Esophagus (tissue), 2 donors: Measurements from ENCODE around the gene NOVA2. TPM values are rescaled to one million over a fixed set of nuclear protein-coding genes. Genes with fewer than 3 reads are reported as not detected.

ENCODE experiments used
- H3K27ac ChIP-seq, 2 donors: one replicate each; pipeline ENCODE4 v1.5.1; 2013; ENCODE audit warnings: low read depth in 2 of 2, mild to moderate bottlenecking in 2 of 2, inconsistent platforms in 1 of 2, low read length in 1 of 2, moderate library complexity in 1 of 2
- H3K27me3 ChIP-seq, 2 donors: one replicate each; pipeline ENCODE4 v1.6.1; 2013; ENCODE audit warnings: low read length in 2 of 2, control low read depth in 1 of 2, mild to moderate bottlenecking in 1 of 2; ENCODE audit not compliant: insufficient read depth in 2 of 2, control insufficient read depth in 1 of 2
- H3K36me3 ChIP-seq, 2 donors: one replicate each; pipeline ENCODE4 v1.6.1; 2013; ENCODE audit warnings: low read length in 1 of 2; ENCODE audit not compliant: control insufficient read depth in 2 of 2, insufficient read depth in 2 of 2
- H3K4me1 ChIP-seq, 2 donors: one replicate each; pipeline ENCODE4 v1.6.1; 2013; ENCODE audit warnings: low read length in 1 of 2; ENCODE audit not compliant: control insufficient read depth in 2 of 2, insufficient read depth in 2 of 2
- H3K4me3 ChIP-seq, 2 donors: one replicate each; pipeline ENCODE4 v1.5.1; 2013; ENCODE audit warnings: low read length in 2 of 2, mild to moderate bottlenecking in 2 of 2, low read depth in 1 of 2, moderate library complexity in 1 of 2
- H3K9me3 ChIP-seq, 2 donors: one replicate each; pipeline ENCODE4 v1.6.1; 2013; ENCODE audit warnings: mild to moderate bottlenecking in 2 of 2, low read depth in 1 of 2, low read length in 1 of 2, moderate library complexity in 1 of 2; ENCODE audit not compliant: control insufficient read depth in 2 of 2, insufficient read depth in 1 of 2
- WGBS, 2 donors: extraction: QIAGEN DNeasy Blood & Tissue Kit; methylation state at CpG; one replicate each; pipeline ENCODE4 v1.1.7; 2013; 5-methylcytosine and 5-hydroxymethylcytosine counted together
- polyA plus RNA-seq, 2 donors: library from polyadenylated mRNA; stranded (reverse); fragments of 200-250 nt; gene quantifications; one replicate each; pipeline ENCODE4 v1.2.3, GENCODE V29; 2013
- donor health status: healthy with polysubstance abuse.
- donor health status: Bipolar disorder and iron deficiency.

The NOVA2 gene
- polyA plus RNA-seq, 2 donors = 0.31 to 1.0 TPM

GRCh38 chr19:46002678-46003275, 29.1 kb upstream of the NOVA2 start:
- no peak overlapping the region for H3K4me3 ChIP-seq
- H3K27me3 ChIP-seq = no peaks in the 10 kb centered on the region
- WGBS, 2 donors = 96 to 98% methylated on average over 15 of the region's 15 CpGs
- peaks cover 4 to 9% of the 10 kb centered on the region in 2 donors for H3K4me1 ChIP-seq
- no peak overlapping the region for H3K27ac ChIP-seq
- H3K36me3 ChIP-seq = peaks cover 0 to 8% of the 10 kb centered on the region in 2 donors
- no peaks in the 10 kb centered on the region for H3K9me3 ChIP-seq

GRCh38 chr19:46000491-46001246, 27.0 kb upstream of the NOVA2 start:
- Histone ChIP-seq H3K9me3 (no peaks in the 10 kb centered on the region), H3K27ac (no peak overlapping the region), H3K27me3 (no peaks in the 10 kb centered on the region), H3K4me3 (no peak overlapping the region), H3K36me3 (peaks cover 0 to 5% of the 10 kb centered on the region in 2 donors), H3K4me1 (peaks cover 4 to 9% of the 10 kb centered on the region in 2 donors)
- 6 to 8% methylated on average over 33 to 34 of the region's 34 CpGs for WGBS, 2 donors

GRCh38 chr19:45999653-46000121, 26.0 kb upstream of the NOVA2 start:
- no peaks in the 10 kb centered on the region for H3K9me3 ChIP-seq
- H3K4me1 ChIP-seq = peaks cover 4 to 9% of the 10 kb centered on the region in 2 donors
- peaks cover 0 to 5% of the 10 kb centered on the region in 2 donors for H3K36me3 ChIP-seq
- H3K27ac ChIP-seq = no peak overlapping the region
- no peaks in the 10 kb centered on the region for H3K27me3 ChIP-seq
- WGBS, 2 donors = 23 to 30% methylated on average over 14 of the region's 14 CpGs
- H3K4me3 ChIP-seq = no peak overlapping the region

GRCh38 chr19:45998834-45999233, 25.2 kb upstream of the NOVA2 start:
- H3K4me3 ChIP-seq = no peak overlapping the region
- no peaks in the 10 kb centered on the region for H3K9me3 ChIP-seq
- no peaks in the 10 kb centered on the region for H3K27me3 ChIP-seq
- peaks cover 0 to 5% of the 10 kb centered on the region in 2 donors for H3K36me3 ChIP-seq
- H3K4me1 ChIP-seq = peaks cover 4 to 9% of the 10 kb centered on the region in 2 donors
- 91 to 92% methylated on average over 4 of the region's 4 CpGs for WGBS, 2 donors
- no peak overlapping the region for H3K27ac ChIP-seq

- Histone ChIP-seq H3K9me3 (no peaks in the 10 kb centered on the region), H3K4me1 (peaks cover 4 to 9% of the 10 kb centered on the region in 2 donors), H3K27me3 (no peaks in the 10 kb centered on the region), H3K27ac (no peak overlapping the region), H3K36me3 (peaks cover 0 to 5% of the 10 kb centered on the region in 2 donors), H3K4me3 (no peak overlapping the region)
- WGBS, 2 donors = 82 to 88% methylated on average over 8 of the region's 8 CpGs
Measured at GRCh38 chr19:45996933-45997332, 23.3 kb upstream of the NOVA2 start.

- Histone ChIP-seq H3K4me1 (peaks cover 2 to 9% of the 10 kb centered on the region in 2 donors), H3K36me3 (peaks cover 0 to 5% of the 10 kb centered on the region in 2 donors), H3K4me3 (peak overlapping the region; percentile 77 to 83), H3K9me3 (no peaks in the 10 kb centered on the region), H3K27me3 (no peaks in the 10 kb centered on the region), H3K27ac (peak overlapping the region; percentile 42 to 83)
- 12 to 15% methylated on average over 13 of the region's 13 CpGs for WGBS, 2 donors
Measured at GRCh38 chr19:45995715-45996385, 22.2 kb upstream of the NOVA2 start.

GRCh38 chr19:45994998-45995714, 21.5 kb upstream of the NOVA2 start, which contains the start of gene CCDC61:
TSS of gene CCDC61 (plus strand) at chr19:45995467. CDS start at chr19:46003019, 7,552 bp downstream.
- H3K9me3 ChIP-seq = no peaks in the 10 kb centered on the region
- H3K27ac ChIP-seq = peak within 1 kb of the TSS; percentile 42 to 83
- H3K36me3 ChIP-seq = peaks cover 0 to 5% of the 10 kb centered on the region in 2 donors
- H3K4me3 ChIP-seq = peak within 1 kb of the TSS; percentile 77 to 83
- WGBS, 2 donors = 0 to 1% methylated on average over 34 of the region's 34 CpGs
- H3K27me3 ChIP-seq = no peaks in the 10 kb centered on the region
- peaks cover 0 to 3% of the 10 kb centered on the region in 2 donors for H3K4me1 ChIP-seq

- H3K4me1 ChIP-seq = no peaks in the 10 kb centered on the region
- peak overlapping the region; percentile 41 to 83 for H3K4me3 ChIP-seq
- WGBS, 2 donors = 7 to 8% methylated on average over 8 of the region's 8 CpGs
- H3K36me3 ChIP-seq = peaks cover 0 to 5% of the 10 kb centered on the region in 2 donors
- no peaks in the 10 kb centered on the region for H3K27me3 ChIP-seq
- H3K9me3 ChIP-seq = no peaks in the 10 kb centered on the region
- H3K27ac ChIP-seq = no peak overlapping the region
Measured at GRCh38 chr19:45994456-45994997, 20.9 kb upstream of the NOVA2 start.
